ENCODE results near the gene ENDOV. TPM values are rescaled to one million over a fixed set of nuclear protein-coding genes. Genes with fewer than 3 reads are reported as not detected.

Gene ENDOV
- total and polyA plus RNA-seq, 2 of the 13 experiments (the other 11 are each of a cell fraction or from before 2014, with no cell fraction given), result 15.1 to 17.1 TPM

GRCh38 chr17:80426671-80427326 is 11.8 kb downstream of the ENDOV start (continued):
- TF ChIP-seq ZBED4 (CRISPR knock-in tag; IDR thresholded peaks at IDR 0.05; ENCODE audit: borderline replicate concordance) (0 out of 2 replicates have a peak, but pooled peaks have one; percentile 37), HNF4A (CRISPR knock-in tag; IDR thresholded peaks at IDR 0.05) (0 out of 2 replicates have a peak, but pooled peaks have one; percentile 8), TFDP2 (CRISPR knock-in tag; IDR thresholded peaks at IDR 0.05) (peak; percentile 44; the same call in 1 of the 2 replicates), BCL3 (CRISPR knock-in tag; IDR thresholded peaks at IDR 0.05) (peak; percentile 63; the same call in 1 of the 2 replicates), NCOA5 (CRISPR knock-in tag; IDR thresholded peaks at IDR 0.05) (no peak), HNF4G (IDR thresholded peaks at IDR 0.05; ENCODE audit: borderline replicate concordance, low read depth, low read length) (no peak), HNF4G (CRISPR knock-in tag; IDR thresholded peaks at IDR 0.05; ENCODE audit: borderline replicate concordance, low read depth) (no peak), BRCA1 (CRISPR knock-in tag; IDR thresholded peaks at IDR 0.05) (peak; percentile 56; the same call in 1 of the 2 replicates), ZNF619 (CRISPR knock-in tag; IDR thresholded peaks at IDR 0.05) (peak; percentile 92), ELF1 (CRISPR knock-in tag; IDR thresholded peaks at IDR 0.05) (peak; percentile 74; the same call in 1 of the 2 replicates), HOXA9 (CRISPR knock-in tag; IDR thresholded peaks at IDR 0.05; ENCODE audit: borderline replicate concordance) (no peak), PCBP1 (IDR thresholded peaks at IDR 0.05; ENCODE audit: borderline replicate concordance, low read depth, low read length) (no peak), HOXD1 (CRISPR knock-in tag; IDR thresholded peaks at IDR 0.05) (no peak), ZBTB10 (CRISPR knock-in tag; IDR thresholded peaks at IDR 0.05; ENCODE audit: borderline replicate concordance) (no peak), ARHGAP35 (CRISPR knock-in tag; IDR thresholded peaks at IDR 0.05; ENCODE audit: borderline replicate concordance) (no peak), ZBTB4 (CRISPR knock-in tag; IDR thresholded peaks at IDR 0.05; ENCODE audit: borderline replicate concordance) (peak; percentile 61; the same call in 1 of the 2 replicates)
